ENCODE data around the gene SDHAF2.
"Not testable (repeated sequence)": the region's sequence is repeated elsewhere in the genome, so short reads cannot be mapped to it uniquely, and the experiment has no call there.

The SDHAF2 gene

GRCh38 chr11:61425367-61426131, 4.4 kb upstream of the SDHAF2 start:
- no peak for DNase-seq

DNA sequence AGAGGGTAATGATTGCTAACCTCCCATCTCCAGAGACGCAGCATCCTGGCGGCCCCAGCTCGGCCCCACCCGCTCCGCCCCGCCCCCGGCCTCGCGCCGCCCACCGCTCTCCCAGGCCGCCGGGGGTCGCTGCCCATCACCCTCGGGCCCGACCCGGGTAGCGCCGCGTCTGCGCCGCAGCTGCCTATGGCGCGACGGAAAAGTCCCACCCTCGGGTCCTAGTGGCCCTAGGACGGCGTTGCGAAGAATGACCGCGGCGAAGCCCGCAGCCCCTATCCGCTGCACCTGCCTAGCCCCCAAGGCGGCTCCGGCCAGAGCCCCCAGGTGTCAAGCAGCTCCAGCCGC, 606 bp upstream of the SDHAF2 start:
- DNase-seq, result peak; percentile 83

- DNase-seq, result not testable (repeated sequence)
Measured at GRCh38 chr11:61430839-61431238, 915 bp downstream of the SDHAF2 start.

- DNase-seq, result no peak
Measured at GRCh38 chr11:61437496-61437895, 7.6 kb downstream of the SDHAF2 start.

DNA sequence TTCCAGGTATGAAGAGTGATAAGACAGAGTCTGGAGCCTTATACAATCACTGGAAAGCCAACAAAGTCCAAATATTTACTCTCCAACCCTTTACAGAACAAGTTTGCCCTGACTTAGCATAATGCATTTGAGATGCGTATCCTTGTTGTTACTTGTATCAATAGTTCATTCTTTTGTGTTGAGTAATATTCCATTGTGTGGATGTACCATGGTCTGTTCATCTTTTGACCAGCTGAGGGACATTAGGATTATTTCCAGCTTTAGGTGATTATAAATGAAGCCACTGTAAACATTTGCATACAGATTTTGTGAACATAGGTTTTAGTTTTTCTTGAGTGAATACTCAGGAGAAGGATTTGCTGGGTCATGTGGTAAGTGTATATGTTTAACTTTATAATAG, 9.7 kb downstream of the SDHAF2 start:
- DNase-seq, result no peak

DNA sequence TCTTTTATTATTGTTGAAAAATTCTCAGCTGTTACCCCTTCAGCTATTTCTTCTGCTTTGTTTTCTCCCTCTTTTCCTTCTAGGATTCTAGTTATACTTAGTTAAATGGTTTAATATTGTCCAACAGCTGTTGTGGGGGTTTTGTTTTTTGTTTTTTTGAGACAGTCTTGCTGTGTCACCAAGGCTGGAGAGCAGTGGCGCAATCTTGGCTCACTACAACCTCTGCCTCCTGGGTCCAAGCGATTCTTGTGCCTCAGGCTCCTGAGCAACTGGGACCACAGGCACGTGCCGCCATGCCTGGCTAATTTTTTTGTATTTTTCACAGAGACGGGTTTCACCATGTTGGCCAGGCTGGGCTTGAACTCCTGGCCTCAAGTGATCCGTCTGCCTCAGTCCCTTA, 12.7 kb downstream of the SDHAF2 start:
- DNase-seq, result no peak

DNA sequence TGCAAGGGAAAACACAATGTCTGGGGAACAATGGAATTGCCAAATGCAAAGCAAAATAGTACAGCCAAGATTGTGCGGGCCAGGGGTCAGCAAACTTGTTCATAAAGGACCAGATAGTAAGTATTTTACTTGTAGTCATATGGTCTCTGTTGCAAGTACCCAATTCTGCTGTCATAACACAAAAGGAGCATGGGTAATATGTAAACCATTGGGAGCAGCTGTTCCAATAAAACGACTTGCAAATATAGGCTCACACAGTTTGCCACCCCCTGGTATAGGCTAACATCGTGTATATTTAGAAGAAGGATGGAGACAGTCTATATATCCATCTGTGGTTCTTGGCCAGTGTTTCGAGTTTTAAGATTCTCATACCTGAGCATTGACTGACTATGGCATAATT, 15.6 kb downstream of the SDHAF2 start:
- DNase-seq, result peak; percentile 58

DNA sequence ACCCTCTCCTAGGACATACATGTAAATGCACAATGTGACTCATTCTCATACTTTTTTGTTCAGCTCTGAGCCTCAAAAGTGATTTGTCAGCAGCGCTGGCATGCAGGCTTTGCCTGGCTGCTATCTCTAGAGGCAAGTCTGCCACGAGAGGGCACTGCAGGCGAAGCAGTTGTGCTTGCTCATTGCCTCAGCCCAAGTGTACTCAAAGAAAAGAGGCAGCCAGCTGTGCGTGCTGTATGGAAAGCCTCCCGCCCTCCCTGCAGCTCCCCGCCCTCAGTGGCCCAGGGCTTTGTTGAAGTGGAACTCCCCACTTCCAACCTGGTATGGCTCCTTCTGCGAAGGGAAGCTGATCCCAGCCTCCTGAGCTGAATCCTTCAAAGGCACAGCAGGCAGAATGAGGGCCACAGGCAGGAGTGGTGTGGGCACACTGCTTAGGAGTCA, 16.3 kb downstream of the SDHAF2 start:
- DNase-seq, result peak; percentile 96

GRCh38 chr11:61447601-61448551, 18.0 kb downstream of the SDHAF2 start:
- no peak for DNase-seq

GRCh38 chr11:61448552-61448927, 18.6 kb downstream of the SDHAF2 start:
- no peak for DNase-seq

DNA sequence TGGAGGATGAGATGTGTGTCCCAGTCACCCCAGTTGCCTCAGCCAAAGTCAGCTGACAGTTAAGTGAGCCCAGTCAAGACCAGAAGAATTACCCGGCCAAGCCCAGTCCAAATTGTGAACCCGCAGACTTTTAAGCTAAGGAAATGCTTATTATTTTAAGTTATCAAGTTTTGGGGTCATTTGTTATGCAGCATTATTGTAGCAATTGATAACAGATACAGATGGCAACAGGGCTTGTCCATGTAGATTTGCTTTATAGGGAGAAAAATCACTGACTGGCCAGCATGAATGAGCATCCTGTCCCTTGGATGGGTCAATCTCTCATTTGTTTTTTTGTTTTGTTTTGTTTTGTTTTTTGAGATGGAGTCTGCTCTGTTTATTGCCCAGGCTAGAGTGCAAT, 22.9 kb downstream of the SDHAF2 start:
- DNase-seq, result no peak

- DNase-seq, result no peak
Measured at GRCh38 chr11:61453695-61454094, 23.8 kb downstream of the SDHAF2 start.

- peak; percentile 26 for DNase-seq
Measured at GRCh38 chr11:61454520-61454919, 24.6 kb downstream of the SDHAF2 start.

DNA sequence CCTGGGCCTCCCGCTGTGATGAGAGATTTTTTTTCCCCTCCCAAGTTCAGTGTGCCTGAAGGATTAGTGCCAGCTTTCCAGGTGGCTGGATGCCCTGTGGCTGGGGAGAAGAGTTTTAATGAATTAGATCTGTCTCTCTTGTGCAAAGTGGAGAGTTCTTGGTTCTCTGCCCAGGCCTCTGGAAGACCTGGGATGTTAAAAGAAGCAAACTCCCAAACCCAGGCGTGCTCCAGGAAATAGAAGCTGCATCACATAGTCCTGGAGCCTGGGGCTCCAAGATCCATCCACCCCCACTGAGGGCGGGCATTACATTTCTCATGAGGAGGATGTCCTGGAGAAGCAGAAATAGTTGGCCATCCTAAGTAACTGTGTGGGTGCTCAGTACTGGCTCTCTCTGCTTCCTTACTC, 30.6 kb downstream of the SDHAF2 start:
- peak; percentile 13 for DNase-seq

DNA sequence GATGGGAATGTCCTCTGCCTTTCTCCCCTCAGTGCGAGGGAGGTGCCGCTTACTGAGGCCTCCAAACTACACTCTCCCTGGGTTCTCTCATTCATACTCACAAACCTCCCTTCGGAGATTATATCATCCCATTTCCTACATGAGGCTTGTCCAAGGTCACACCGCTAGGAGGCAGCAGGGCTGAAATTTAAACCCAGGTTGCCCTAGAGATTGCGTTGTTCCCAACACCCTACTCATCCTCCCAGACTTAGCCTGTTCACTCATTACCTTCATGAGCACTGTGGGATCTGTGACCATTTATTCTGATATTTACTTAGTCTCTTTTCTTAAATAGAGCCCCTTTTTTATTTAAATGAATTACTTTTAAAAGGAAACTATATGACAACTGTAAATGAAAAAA, 31.1 kb downstream of the SDHAF2 start:
- DNase-seq, result no peak

DNA sequence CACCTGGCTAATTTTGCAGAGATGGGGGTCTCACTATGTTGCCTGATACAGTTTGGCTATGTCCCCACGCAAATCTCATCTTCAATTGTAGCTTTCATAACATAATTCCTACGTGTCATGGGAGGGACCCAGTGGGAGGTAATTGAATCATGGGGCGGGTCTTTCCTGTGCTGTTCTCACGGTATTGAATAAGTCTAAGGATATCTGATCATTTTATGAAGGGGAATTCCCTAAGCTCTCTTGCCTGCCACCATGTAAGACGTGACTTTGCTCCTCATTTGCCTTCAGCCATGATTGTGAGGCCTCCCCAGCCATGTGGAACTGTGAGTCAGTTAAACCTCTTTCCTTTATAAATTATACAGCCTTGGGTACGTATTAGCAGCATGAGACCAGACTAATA, 37.7 kb downstream of the SDHAF2 start:
- not testable (repeated sequence) for DNase-seq

DNA sequence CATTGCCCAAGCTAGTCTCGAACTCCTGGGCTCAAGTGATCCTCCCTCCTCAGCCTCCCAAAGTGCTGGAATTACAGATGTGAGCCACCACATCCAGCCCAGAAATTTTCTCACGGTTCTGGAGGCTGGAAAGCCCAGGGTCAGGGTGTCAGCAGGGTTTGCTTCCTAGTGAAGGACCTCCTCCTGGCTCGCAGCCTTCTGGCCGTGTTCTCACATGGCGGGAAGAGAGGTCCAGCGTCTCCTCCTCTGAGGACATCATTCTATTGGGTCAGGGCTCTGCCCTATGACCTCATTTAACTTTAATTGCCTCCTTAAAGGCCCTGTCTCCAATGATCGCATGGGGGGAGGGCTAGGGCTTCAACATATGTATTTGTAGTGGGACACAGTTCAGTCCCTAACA, 38.1 kb downstream of the SDHAF2 start:
- DNase-seq, result no peak

GRCh38 chr11:61472282-61472681, 42.4 kb downstream of the SDHAF2 start:
- no peak for DNase-seq

GRCh38 chr11:61472868-61473267, 42.9 kb downstream of the SDHAF2 start:
- no peak for DNase-seq

- no peak for DNase-seq
Measured at GRCh38 chr11:61473370-61474012, 43.6 kb downstream of the SDHAF2 start.

DNA sequence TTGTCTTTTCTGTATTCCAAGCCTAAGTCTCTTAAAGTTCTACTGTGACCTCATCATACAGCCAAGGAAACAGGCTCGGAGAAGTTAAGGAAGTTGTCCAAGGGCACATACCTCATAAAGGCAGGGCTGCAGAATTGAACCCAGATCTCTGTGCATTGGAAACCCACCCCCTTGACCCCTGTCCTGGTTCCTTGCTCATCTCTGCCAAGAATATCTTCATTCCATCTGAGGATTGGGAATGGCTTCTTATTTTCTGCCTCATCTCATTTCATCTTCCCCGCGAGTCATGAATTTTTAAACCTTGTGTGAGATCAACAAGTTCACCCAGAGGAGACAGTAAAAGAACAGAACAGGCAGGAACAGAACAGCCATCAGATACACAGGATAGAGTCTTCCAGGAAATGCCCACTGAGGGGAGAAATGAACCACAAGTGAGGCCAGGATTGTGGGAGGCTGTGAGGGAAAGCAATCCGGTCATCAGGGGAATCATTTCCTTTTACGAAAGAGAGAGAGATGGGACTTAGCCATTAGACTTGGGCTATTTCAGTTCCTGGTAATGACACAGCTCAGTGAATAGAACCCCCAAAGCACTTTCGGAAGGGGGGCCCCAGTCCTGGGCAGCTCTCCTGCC, 44.2 kb downstream of the SDHAF2 start:
- DNase-seq, result no peak

DNA sequence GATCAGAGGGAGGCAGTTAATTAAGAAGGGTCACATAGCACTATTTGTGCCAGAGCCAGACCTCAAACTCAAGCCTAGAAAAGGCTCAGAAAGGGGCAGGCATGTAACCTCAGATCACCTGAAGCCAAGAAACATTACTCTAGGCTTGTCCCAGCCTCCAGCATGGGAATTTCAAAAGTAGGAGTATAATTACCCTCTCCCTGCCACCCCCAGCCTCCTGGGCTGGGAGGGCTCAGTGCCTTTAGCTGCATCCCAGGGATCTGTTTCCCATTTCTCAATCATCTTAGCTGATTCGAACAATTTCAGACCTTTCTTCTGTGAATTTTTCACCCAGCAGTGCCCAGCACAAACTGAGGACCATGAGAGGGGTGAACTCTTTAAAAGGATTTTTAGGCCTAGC, 45.5 kb downstream of the SDHAF2 start:
- no peak for DNase-seq

- DNase-seq, result no peak
Measured at GRCh38 chr11:61476371-61476770, 46.4 kb downstream of the SDHAF2 start.

All from NCI-H69 (cell line).